Measurements from ENCODE around the gene ACOT8. TPM values are rescaled to one million over a fixed set of nuclear protein-coding genes. Genes with fewer than 3 reads are reported as not detected.
A peak's percentile ranks its signal among the peaks of the same experiment; 100 is the strongest.

Gene ACOT8
- total and polyA plus RNA-seq, 12 donors, result 33.7 to 134 (median 62.5) TPM

DNA sequence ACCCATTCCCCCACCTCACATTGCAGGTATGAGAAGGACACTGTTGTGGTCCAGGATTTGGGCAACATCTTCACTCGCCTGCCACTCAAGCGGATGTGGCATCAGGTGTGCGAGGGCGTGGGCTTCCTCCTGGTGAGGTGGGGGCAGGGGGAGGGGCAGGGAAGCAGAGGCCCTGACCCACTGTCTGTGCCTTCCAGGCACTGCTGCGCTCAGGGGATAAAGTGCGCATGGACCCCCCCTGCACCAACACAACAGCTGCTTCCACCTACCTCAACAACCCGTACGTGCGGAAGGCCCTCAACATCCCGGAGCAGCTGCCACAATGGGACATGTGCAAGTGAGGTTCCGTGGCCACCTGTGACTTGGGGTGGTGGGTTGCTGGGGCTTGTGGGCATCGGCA lies 37.6 kb upstream of the ACOT8 start:
- TF ChIP-seq POLR2A (IDR thresholded peaks at IDR 0.05), result no peak
- TF ChIP-seq, protein P1, sequence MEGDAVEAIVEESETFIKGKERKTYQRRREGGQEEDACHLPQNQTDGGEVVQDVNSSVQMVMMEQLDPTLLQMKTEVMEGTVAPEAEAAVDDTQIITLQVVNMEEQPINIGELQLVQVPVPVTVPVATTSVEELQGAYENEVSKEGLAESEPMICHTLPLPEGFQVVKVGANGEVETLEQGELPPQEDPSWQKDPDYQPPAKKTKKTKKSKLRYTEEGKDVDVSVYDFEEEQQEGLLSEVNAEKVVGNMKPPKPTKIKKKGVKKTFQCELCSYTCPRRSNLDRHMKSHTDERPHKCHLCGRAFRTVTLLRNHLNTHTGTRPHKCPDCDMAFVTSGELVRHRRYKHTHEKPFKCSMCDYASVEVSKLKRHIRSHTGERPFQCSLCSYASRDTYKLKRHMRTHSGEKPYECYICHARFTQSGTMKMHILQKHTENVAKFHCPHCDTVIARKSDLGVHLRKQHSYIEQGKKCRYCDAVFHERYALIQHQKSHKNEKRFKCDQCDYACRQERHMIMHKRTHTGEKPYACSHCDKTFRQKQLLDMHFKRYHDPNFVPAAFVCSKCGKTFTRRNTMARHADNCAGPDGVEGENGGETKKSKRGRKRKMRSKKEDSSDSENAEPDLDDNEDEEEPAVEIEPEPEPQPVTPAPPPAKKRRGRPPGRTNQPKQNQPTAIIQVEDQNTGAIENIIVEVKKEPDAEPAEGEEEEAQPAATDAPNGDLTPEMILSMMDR (IDR thresholded peaks at IDR 0.05), result no peak
- Histone ChIP-seq H3K4me3 (no peak overlapping the region), H3K9me3 (replicated peaks in 1 of 3) (no peaks in the 10 kb centered on the region), H3K36me3 (replicated peaks in 1 of 2) (peaks cover 0 to 73% of the 10 kb centered on the region in 2 donors), H3K27ac (peak overlapping the region in 2 of 5 donors; percentile 5 to 32), H3K27me3 (no peaks in the 10 kb centered on the region), H3K4me1 (replicated peaks in 1 of 2) (peaks cover 25 to 41% of the 10 kb centered on the region in 2 donors)
- intact Hi-C loops (cut with DNase I), result loop anchor here (5.0 kb wide), 2 partner anchors 48 to 58 kb away; no protein-coding TSS in a partner anchor
- no peak for DNase-seq
- WGBS, 4 donors, result 68 to 82% (median 77%) methylated on average over 6 to 12 of the region's 12 CpGs

DNA sequence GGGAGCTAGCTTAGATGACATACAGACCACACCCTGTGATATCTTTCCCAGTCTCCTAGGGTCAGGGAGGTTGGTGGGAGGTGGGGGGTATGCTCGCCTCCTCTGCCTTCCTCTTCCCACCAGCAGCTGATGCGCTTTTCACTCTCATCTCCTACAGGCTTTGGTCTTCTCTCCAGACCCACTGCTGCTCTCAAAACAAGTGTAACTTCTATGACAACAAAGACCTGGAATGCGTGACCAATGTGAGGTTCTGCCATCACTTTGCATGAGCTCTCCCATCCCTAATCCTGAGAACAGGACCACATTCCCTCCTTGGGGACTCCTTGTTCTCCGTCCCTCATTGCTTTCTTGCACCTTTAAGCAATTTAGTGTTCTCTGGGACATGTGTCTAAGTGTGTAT lies 36.6 kb upstream of the ACOT8 start:
- no peaks in the 10 kb centered on the region for H3K9me3 ChIP-seq (replicated peaks in 1 of 3)
- H3K4me3 ChIP-seq, result no peak overlapping the region
- peak overlapping the region in 1 of 5 donors; percentile 95 for H3K27ac ChIP-seq
- H3K36me3 ChIP-seq (replicated peaks in 1 of 2), result peaks cover 0 to 63% of the 10 kb centered on the region in 2 donors
- WGBS, 4 donors, result 81 to 89% (median 86%) methylated on average over 4 of the region's 4 CpGs
- no peak for TF ChIP-seq POLR2A (IDR thresholded peaks at IDR 0.05)
- TF ChIP-seq, protein P1 (IDR thresholded peaks at IDR 0.05), result no peak
- DNase-seq, result no peak
- H3K4me1 ChIP-seq (replicated peaks in 1 of 2), result peaks cover 25 to 51% of the 10 kb centered on the region in 2 donors
- H3K27me3 ChIP-seq, result no peaks in the 10 kb centered on the region
- intact Hi-C loops (cut with DNase I), result no loop called here

DNA sequence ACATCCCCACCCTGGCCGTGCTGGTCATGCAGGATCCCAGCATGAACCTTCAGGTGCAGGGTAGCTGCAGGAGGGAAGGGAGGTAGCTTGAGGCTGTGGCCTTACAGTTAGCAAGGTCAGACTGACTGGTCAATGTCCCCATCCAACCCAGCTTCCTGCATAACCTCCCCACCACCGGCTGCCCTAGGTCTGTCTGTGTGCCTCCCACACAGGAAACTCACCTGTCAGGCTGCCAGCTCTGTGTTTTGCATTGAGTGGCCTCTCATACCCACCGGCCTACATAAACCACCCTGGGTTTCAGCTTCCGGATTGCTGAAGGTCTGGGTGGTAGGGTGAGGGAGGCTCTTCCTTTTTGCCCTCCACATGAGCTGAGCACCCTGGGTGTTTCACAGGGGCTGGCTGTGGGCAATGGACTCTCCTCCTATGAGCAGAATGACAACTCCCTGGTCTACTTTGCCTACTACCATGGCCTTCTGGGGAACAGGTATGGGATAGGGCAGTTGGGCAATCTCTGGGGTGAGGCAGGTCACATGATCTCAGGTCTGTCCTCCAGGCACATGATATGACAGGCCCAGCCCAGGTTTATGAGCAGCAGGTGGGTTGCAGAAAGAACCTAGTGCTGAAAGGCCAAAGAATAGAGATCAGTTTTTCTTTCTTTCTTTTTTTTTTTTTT lies 35.8 kb upstream of the ACOT8 start:
- Histone ChIP-seq H3K36me3 (replicated peaks in 1 of 2) (peaks cover 0 to 55% of the 10 kb centered on the region in 2 donors), H3K4me1 (replicated peaks in 1 of 2) (peaks cover 25 to 54% of the 10 kb centered on the region in 2 donors), H3K27ac (peak overlapping the region in 3 of 5 donors; percentile 91 to 96 (median 95)), H3K9me3 (replicated peaks in 1 of 3) (no peaks in the 10 kb centered on the region), H3K4me3 (peak overlapping the region in 2 of 4 donors; percentile 64 to 71), H3K27me3 (no peaks in the 10 kb centered on the region)
- DNase-seq, result peak in 2 of 7 donors; percentile 53 to 59
- intact Hi-C loops (cut with DNase I), result no loop called here
- TF ChIP-seq POLR2A (IDR thresholded peaks at IDR 0.05), result peak in 1 of 2 donors; percentile 20
- TF ChIP-seq, protein P1 (IDR thresholded peaks at IDR 0.05), result no peak
- 26 to 65% (median 37%) methylated on average over 2 to 4 of the region's 4 CpGs for WGBS, 4 donors

GRCh38 chr20:45892049-45892825 lies 35.0 kb upstream of the ACOT8 start:
- intact Hi-C loops (cut with DNase I), result no loop called here
- H3K27me3 ChIP-seq, result no peaks in the 10 kb centered on the region
- WGBS, 4 donors, result 52 to 63% (median 55%) methylated on average over 7 to 9 of the region's 9 CpGs
- peak in 1 of 2 donors; percentile 18 for TF ChIP-seq POLR2A (IDR thresholded peaks at IDR 0.05)
- TF ChIP-seq, protein P1 (IDR thresholded peaks at IDR 0.05), result peak in 1 of 6 experiments; percentile 24
- H3K9me3 ChIP-seq (replicated peaks in 1 of 3), result no peaks in the 10 kb centered on the region
- peaks cover 0 to 55% of the 10 kb centered on the region in 2 donors for H3K36me3 ChIP-seq (replicated peaks in 1 of 2)
- peak in 6 of 7 donors; percentile 67 to 75 (median 70) for DNase-seq
- peaks cover 25 to 54% of the 10 kb centered on the region in 2 donors for H3K4me1 ChIP-seq (replicated peaks in 1 of 2)
- H3K4me3 ChIP-seq, result peak overlapping the region; percentile 4 to 71 (median 62)
- H3K27ac ChIP-seq, result peak overlapping the region; percentile 67 to 96 (median 91)
